ENCODE measurements around the gene ADGRD1.

ADGRD1 gene

GRCh38 chr12:131010396-131011131 is 56.9 kb downstream of the ADGRD1 start:
- TF ChIP-seq CTCF (IDR thresholded peaks at IDR 0.05; ENCODE audit: extremely low read depth, insufficient read depth, missing control alignments) = no peak
- no peak for DNase-seq (ENCODE audit: low spot score)
- in situ Hi-C loops (cut with MboI; ENCODE audit: low pct_unique_long_range_greater_than_20kb, low sequenced_read_pairs, unreplicated experiment) = no loop called here

- in situ Hi-C loops (cut with MboI; ENCODE audit: low pct_unique_long_range_greater_than_20kb, low sequenced_read_pairs, unreplicated experiment) = no loop called here
- no peak for TF ChIP-seq CTCF (IDR thresholded peaks at IDR 0.05; ENCODE audit: extremely low read depth, insufficient read depth, missing control alignments)
Observed at GRCh38 chr12:131011165-131012079, 57.7 kb downstream of the ADGRD1 start.

DNA sequence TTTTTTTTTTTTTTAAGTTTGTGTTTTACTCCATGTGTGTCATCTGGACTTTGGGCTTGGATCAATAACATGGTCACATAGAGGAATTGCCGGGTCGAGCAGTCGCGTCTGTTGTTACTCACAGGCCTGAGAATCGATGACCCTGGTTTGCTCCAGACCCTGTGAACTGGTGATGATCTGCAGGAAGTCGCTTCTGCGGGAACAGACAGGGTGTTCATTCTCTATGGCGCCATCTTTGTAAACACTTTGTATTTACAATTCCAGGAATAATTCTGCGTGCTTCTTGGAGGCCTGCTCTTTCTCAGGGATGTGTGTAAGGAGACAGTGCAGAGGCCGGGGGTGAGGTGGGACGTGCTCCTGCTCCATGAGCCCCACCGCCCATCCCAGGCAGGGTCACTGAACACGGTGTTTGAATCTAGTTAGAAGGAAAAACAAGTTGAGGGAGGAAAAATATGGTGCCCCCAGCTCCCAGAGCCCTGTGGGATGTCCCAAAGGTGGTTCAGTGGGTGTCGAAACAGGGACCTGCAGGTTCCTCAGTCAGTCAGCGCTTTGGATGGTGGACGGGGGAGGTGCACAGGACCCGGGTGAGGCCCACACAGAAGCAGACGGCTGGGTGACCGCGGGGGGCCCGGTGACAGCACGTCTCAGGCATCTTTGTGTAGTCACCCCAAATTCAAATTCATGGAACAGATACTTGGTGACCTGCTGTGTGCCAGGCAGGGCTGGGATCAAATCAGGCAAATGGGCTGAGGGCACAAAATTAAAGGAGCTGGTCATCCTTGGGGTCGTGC is 58.8 kb downstream of the ADGRD1 start:
- TF ChIP-seq CTCF (IDR thresholded peaks at IDR 0.05; ENCODE audit: extremely low read depth, insufficient read depth, missing control alignments) = no peak
- no peak for DNase-seq (ENCODE audit: low spot score)
- in situ Hi-C loops (cut with MboI; ENCODE audit: low pct_unique_long_range_greater_than_20kb, low sequenced_read_pairs, unreplicated experiment) = no loop called here

More at GRCh38 chr12:131011165-131012079, 57.7 kb downstream of the ADGRD1 start:
- no peak for DNase-seq (ENCODE audit: low spot score)

GRCh38 chr12:131013118-131013517 is 59.4 kb downstream of the ADGRD1 start:
- in situ Hi-C loops (cut with MboI; ENCODE audit: low pct_unique_long_range_greater_than_20kb, low sequenced_read_pairs, unreplicated experiment) = no loop called here
- TF ChIP-seq CTCF (IDR thresholded peaks at IDR 0.05; ENCODE audit: extremely low read depth, insufficient read depth, missing control alignments) = no peak
- DNase-seq (ENCODE audit: low spot score) = no peak

GRCh38 chr12:131014343-131014742 is 60.6 kb downstream of the ADGRD1 start:
- no peak for DNase-seq (ENCODE audit: low spot score)
- in situ Hi-C loops (cut with MboI; ENCODE audit: low pct_unique_long_range_greater_than_20kb, low sequenced_read_pairs, unreplicated experiment) = no loop called here
- TF ChIP-seq CTCF (IDR thresholded peaks at IDR 0.05; ENCODE audit: extremely low read depth, insufficient read depth, missing control alignments) = no peak

All from GM13977 (cell line).